Tibial nerve (tissue), 4 donors: ENCODE measurements around the gene HSPB6. TPM values are rescaled to one million over a fixed set of nuclear protein-coding genes. Genes with fewer than 3 reads are reported as not detected.

Experiments used
- DNase-seq, 2 donors: peaks; one replicate each; pipeline ENCODE4 v3.0.0-alpha.2; 2019; ENCODE audit warnings: low spot score in 2 of 2
- H3K27ac ChIP-seq, 4 donors: fragments of 200-600 bp; sonication (generic) in 3 of 4; one replicate each; pipeline ENCODE4 v1.5.1; 2017 to 2019; ENCODE audit warnings: mild to moderate bottlenecking in 1 of 4
- H3K27me3 ChIP-seq, 2 donors: fragments of 200-600 bp; sonication (generic) in 1 of 2; one replicate each; pipeline versions ENCODE4 v1.5.1 to v1.6.0; 2017 to 2019
- H3K36me3 ChIP-seq, 3 donors: fragments of 200-600 bp; sonication (generic); one replicate each; pipeline ENCODE4 v1.5.1; 2018 to 2019
- H3K4me1 ChIP-seq, 4 donors: fragments of 200-600 bp; sonication (generic) in 3 of 4; one replicate each; pipeline ENCODE4 v1.5.1; 2017 to 2019
- H3K4me3 ChIP-seq, 4 donors: fragments of 200-600 bp; sonication (generic) in 3 of 4; one replicate each; pipeline ENCODE4 v1.5.1; 2017 to 2019; ENCODE audit warnings: mild to moderate bottlenecking in 1 of 4, moderate library complexity in 1 of 4
- H3K9me3 ChIP-seq, 4 donors: fragments of 200-600 bp; sonication (generic) in 3 of 4; one replicate each; pipeline ENCODE4 v1.5.1; 2017 to 2019
- EP300 ChIP-seq, 2 donors: sonication (generic); formaldehyde crosslinking; IDR thresholded peaks; one replicate each; pipeline ENCODE4 v1.6.1; 2017; ENCODE audit warnings: antibody characterized with exemption in 2 of 2, mild to moderate bottlenecking in 1 of 2
- POLR2A ChIP-seq, 2 donors: fragments of 450-650 bp; IDR thresholded peaks; one replicate each; pipeline ENCODE4 v1.6.1; 2017; ENCODE audit warnings: antibody characterized with exemption in 2 of 2, mild to moderate bottlenecking in 2 of 2, moderate library complexity in 2 of 2
- WGBS, 2 donors: methylation state at CpG; one replicate each; pipeline ENCODE4 v1.1.5; 2018; 5-methylcytosine and 5-hydroxymethylcytosine counted together
- total RNA-seq, 4 donors: library from RNA; depleted of rRNA; stranded (reverse); fragments of >200 nt; gene quantifications; one replicate each; pipeline ENCODE4 v1.1.0, GENCODE V29; 2016
- TF ChIP-seq, protein P1 (sequence below), 5 experiments: fragments of 200-600 bp in 3 of 5; fragments of 450-650 bp in 2 of 5; sonication (generic) in 3 of 5; IDR thresholded peaks; one replicate each; pipeline ENCODE4 v1.5.1; 2016 to 2019; ENCODE audit warnings: antibody characterized with exemption in 5 of 5, mild to moderate bottlenecking in 3 of 5, moderate library complexity in 2 of 5

The HSPB6 gene
- total RNA-seq, 4 donors from 2014 or later = 85.2 to 190 (median 124) TPM

GRCh38 chr19:35745328-35746086, 11.3 kb downstream of the HSPB6 start, which contains the start of the genes PSENEN and U2AF1L4:
TSS of gene PSENEN (plus strand) at chr19:35745651. CDS start at chr19:35745931, 280 bp downstream.
TSS of gene U2AF1L4 (minus strand) at chr19:35745418. CDS start at chr19:35745391, 27 bp downstream.
- WGBS, 2 donors = 1% methylated on average over 36 to 40 of the region's 40 CpGs
- DNase-seq = peak; percentile 93 to 95
- Histone ChIP-seq H3K4me3 (peak within 1 kb of the TSS; percentile 85 to 95 (median 92)), H3K27me3 (no peaks in the 10 kb centered on the region), H3K27ac (peak within 1 kb of the TSS; percentile 99 to 100 (median 100)), H3K36me3 (peaks cover 0 to 5% (median 0%) of the 10 kb centered on the region in 3 donors), H3K4me1 (peaks cover 0 to 62% (median 44%) of the 10 kb centered on the region in 4 donors), H3K9me3 (no peaks in the 10 kb centered on the region)
- TF ChIP-seq, protein P1, sequence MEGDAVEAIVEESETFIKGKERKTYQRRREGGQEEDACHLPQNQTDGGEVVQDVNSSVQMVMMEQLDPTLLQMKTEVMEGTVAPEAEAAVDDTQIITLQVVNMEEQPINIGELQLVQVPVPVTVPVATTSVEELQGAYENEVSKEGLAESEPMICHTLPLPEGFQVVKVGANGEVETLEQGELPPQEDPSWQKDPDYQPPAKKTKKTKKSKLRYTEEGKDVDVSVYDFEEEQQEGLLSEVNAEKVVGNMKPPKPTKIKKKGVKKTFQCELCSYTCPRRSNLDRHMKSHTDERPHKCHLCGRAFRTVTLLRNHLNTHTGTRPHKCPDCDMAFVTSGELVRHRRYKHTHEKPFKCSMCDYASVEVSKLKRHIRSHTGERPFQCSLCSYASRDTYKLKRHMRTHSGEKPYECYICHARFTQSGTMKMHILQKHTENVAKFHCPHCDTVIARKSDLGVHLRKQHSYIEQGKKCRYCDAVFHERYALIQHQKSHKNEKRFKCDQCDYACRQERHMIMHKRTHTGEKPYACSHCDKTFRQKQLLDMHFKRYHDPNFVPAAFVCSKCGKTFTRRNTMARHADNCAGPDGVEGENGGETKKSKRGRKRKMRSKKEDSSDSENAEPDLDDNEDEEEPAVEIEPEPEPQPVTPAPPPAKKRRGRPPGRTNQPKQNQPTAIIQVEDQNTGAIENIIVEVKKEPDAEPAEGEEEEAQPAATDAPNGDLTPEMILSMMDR (IDR thresholded peaks at IDR 0.05) = peak in 1 of 5 experiments; percentile 29
- TF ChIP-seq POLR2A (IDR thresholded peaks at IDR 0.05) (peak in 1 of 2 donors; percentile 57), EP300 (IDR thresholded peaks at IDR 0.05) (peak; percentile 80 to 97)

- H3K4me1 ChIP-seq = peaks cover 0 to 60% (median 45%) of the 10 kb centered on the region in 4 donors
- TF ChIP-seq POLR2A (IDR thresholded peaks at IDR 0.05) = no peak
- TF ChIP-seq, protein P1 (IDR thresholded peaks at IDR 0.05) = peak; percentile 28 to 53 (median 53)
- no peak for TF ChIP-seq EP300 (IDR thresholded peaks at IDR 0.05)
- 6 to 7% methylated on average over 40 to 41 of the region's 41 CpGs for WGBS, 2 donors
- no peaks in the 10 kb centered on the region for H3K9me3 ChIP-seq
- peak; percentile 90 to 95 for DNase-seq
- peaks cover 0 to 5% (median 0%) of the 10 kb centered on the region in 3 donors for H3K36me3 ChIP-seq
- H3K4me3 ChIP-seq = peak overlapping the region; percentile 85 to 95 (median 92)
- H3K27ac ChIP-seq = peak overlapping the region; percentile 99 to 100 (median 100)
- no peaks in the 10 kb centered on the region for H3K27me3 ChIP-seq
These were observed 12.2 kb downstream of the HSPB6 start for GRCh38 chr19:35744430-35745327.

DNA sequence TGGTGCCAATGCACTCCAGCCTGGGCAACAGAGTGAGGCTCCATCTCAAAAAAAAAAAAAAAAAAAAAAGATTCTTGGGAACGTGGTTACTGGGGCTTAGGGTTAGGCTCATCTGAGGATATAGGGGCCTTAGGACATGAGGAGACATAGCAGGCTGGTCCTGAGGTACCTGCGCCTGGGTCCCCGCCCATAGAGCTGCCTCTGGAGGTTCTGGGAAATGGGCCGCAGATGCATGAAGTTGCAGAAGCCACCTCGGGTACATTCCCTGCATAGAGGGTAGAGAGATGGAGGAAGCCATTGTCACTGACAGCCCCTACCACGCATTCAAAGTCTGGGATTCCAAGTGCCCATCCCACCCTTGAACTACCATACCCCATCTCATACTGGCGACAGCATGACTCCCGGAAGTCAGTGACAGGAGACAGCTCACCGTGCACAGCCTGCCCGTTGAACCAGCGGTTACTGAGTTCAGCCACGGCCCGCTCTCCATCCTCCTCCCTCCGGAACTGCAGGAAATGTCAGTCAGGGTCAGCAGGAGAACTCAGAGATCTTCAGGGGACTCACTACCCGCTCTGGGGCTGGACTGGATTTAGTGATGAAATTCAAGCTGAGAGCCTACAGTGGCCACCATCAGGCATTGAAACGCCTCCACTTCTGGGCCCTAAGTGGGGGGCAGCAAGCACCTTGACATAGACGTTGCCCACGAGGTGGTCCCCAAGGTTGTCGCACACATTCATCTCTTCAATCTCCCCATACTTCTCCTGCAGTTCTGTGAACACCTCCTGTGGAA, 13.0 kb downstream of the HSPB6 start:
- peaks cover 0 to 10% (median 0%) of the 10 kb centered on the region in 3 donors for H3K36me3 ChIP-seq
- no peaks in the 10 kb centered on the region for H3K27me3 ChIP-seq
- H3K4me3 ChIP-seq = peak overlapping the region in 2 of 4 donors; percentile 85 to 90
- 83 to 88% methylated on average over 19 of the region's 19 CpGs for WGBS, 2 donors
- DNase-seq = no peak
- peaks cover 0 to 58% (median 39%) of the 10 kb centered on the region in 4 donors for H3K4me1 ChIP-seq
- TF ChIP-seq, protein P1 (IDR thresholded peaks at IDR 0.05) = no peak
- TF ChIP-seq EP300 (IDR thresholded peaks at IDR 0.05) (no peak), POLR2A (IDR thresholded peaks at IDR 0.05) (no peak)
- H3K27ac ChIP-seq = peak overlapping the region in 3 of 4 donors; percentile 99 to 100 (median 100)
- no peaks in the 10 kb centered on the region for H3K9me3 ChIP-seq

DNA sequence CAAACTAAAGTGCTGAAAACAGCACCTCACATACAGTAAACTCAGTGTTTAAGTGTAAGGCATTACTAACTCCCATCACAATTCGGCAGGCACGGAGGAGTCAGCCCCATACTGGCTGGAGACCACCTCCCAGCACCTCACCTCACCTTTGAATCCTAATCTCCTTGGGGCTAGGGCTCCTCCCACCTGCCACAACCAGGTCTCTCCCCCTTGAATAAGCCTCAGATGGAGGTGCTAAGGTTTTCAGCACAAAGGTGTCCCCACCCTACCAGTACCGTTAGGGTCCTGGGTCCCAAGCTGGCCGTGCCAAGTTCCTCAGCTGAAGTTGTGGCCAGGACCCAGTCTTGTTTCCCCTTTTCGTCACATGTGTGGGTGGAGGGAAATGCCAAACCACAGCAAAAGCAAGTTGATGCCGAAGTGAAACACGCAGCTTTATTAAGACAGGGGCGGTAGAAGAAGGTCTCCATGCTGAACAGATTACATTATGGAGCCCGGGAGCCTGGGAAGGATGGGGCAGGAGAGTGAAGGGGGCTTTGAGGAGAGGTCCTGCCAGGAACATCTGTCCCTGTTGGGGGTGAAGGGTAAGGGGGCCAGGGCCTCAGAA, 14.6 kb downstream of the HSPB6 start, which contains the start of gene IGFLR1:
TSS of gene IGFLR1 (minus strand) at position 332 of the 604 bp plus-strand sequence. CDS start 1,272 bp downstream, outside the sequence.
- TF ChIP-seq, protein P1 (IDR thresholded peaks at IDR 0.05) = no peak
- no peak for TF ChIP-seq POLR2A (IDR thresholded peaks at IDR 0.05)
- no peak for TF ChIP-seq EP300 (IDR thresholded peaks at IDR 0.05)
- H3K4me3 ChIP-seq = peak within 1 kb of the TSS in 2 of 4 donors; percentile 65 to 75
- WGBS, 2 donors = 55 to 78% methylated on average over 9 of the region's 9 CpGs
- peaks cover 3 to 26% (median 4%) of the 10 kb centered on the region in 3 donors for H3K36me3 ChIP-seq
- no peaks in the 10 kb centered on the region for H3K27me3 ChIP-seq
- peaks cover 0 to 47% (median 32%) of the 10 kb centered on the region in 4 donors for H3K4me1 ChIP-seq
- no peaks in the 10 kb centered on the region for H3K9me3 ChIP-seq
- DNase-seq = no peak
- H3K27ac ChIP-seq = peak within 1 kb of the TSS in 3 of 4 donors; percentile 77 to 89 (median 89)
